Stimulated activated CD4-positive, alpha-beta T cell treated with anti-CD3 and anti-CD28 coated beads, Interleukin-12 subunit alpha, Interleukin-12 subunit beta, amount 100 ng/mL, for 24 hours (primary cell): ENCODE measurements around the gene IL10.

Source experiments
- DNase-seq, 2 experiments: peaks; one replicate each; pipeline ENCODE4 v3.0.0-alpha.2; 2020; ENCODE audit warnings: low read depth in 2 of 2

Gene IL10

GRCh38 chr1:206772243-206772937 lies at the start of gene IL10:
IL10 (minus strand) TSS chr1:206772494; CDS start chr1:206772435, 59 bp downstream.
- no peak for DNase-seq

GRCh38 chr1:206821493-206821892 lies 49.2 kb upstream of the IL10 start:
- DNase-seq = no peak

- DNase-seq = no peak
Measured at GRCh38 chr1:206816390-206817287, 44.3 kb upstream of the IL10 start.

GRCh38 chr1:206814716-206815341 lies 42.5 kb upstream of the IL10 start:
- no peak for DNase-seq

GRCh38 chr1:206812471-206812870 lies 40.2 kb upstream of the IL10 start:
- DNase-seq = no peak

GRCh38 chr1:206809504-206810084 lies 37.3 kb upstream of the IL10 start:
- DNase-seq = no peak

GRCh38 chr1:206808615-206809014 lies 36.3 kb upstream of the IL10 start:
- no peak for DNase-seq

GRCh38 chr1:206805357-206805756 lies 33.1 kb upstream of the IL10 start:
- DNase-seq = no peak

- no peak for DNase-seq
Measured at GRCh38 chr1:206804156-206804737, 32.0 kb upstream of the IL10 start.

GRCh38 chr1:206803221-206803730 lies 31.0 kb upstream of the IL10 start:
- peak; percentile 48 to 65 for DNase-seq

GRCh38 chr1:206802401-206802800 lies 30.1 kb upstream of the IL10 start:
- no peak for DNase-seq

GRCh38 chr1:206801467-206801866 lies 29.2 kb upstream of the IL10 start:
- no peak for DNase-seq

GRCh38 chr1:206800891-206801290 lies 28.6 kb upstream of the IL10 start:
- no peak for DNase-seq

- DNase-seq = no peak
Measured at GRCh38 chr1:206800411-206800810, 28.1 kb upstream of the IL10 start.

GRCh38 chr1:206799311-206799710 lies 27.0 kb upstream of the IL10 start:
- no peak for DNase-seq

GRCh38 chr1:206798384-206798996 lies 26.2 kb upstream of the IL10 start:
- DNase-seq = no peak

GRCh38 chr1:206797534-206798383 lies 25.5 kb upstream of the IL10 start:
- no peak for DNase-seq

- no peak for DNase-seq
Measured at GRCh38 chr1:206796981-206797402, 24.7 kb upstream of the IL10 start.

GRCh38 chr1:206796116-206796515 lies 23.8 kb upstream of the IL10 start:
- DNase-seq = no peak

- DNase-seq = peak in 1 of 2 experiments; percentile 55
Measured at GRCh38 chr1:206794294-206794908, 22.1 kb upstream of the IL10 start.
